Thoracic aorta (tissue), 2 donors: Measurements from ENCODE around the gene LUC7L2. TPM values are rescaled to one million over a fixed set of nuclear protein-coding genes. Genes with fewer than 3 reads are reported as not detected.
"Not testable (repeated sequence)": the region's sequence is repeated elsewhere in the genome, so short reads cannot be mapped to it uniquely, and the experiment has no call there.

Source experiments
- ATAC-seq: fragments of 150-250 bp; one replicate; pipeline ENCODE4 v1.8.0; 2017; ENCODE audit warnings: low read depth; ENCODE audit not compliant: insufficient number of reproducible peaks, low FRiP score
- DNase-seq: peaks from one replicate; pipeline ENCODE4 v3.0.0-alpha.2; 2020; ENCODE audit warnings: low spot score
- H3K27ac ChIP-seq, 2 donors: fragments of 200-600 bp; sonication (generic); 1 replicate in 1 of 2; 2 replicates in 1 of 2; pipeline ENCODE4 v1.5.1; 2016; ENCODE audit warnings: mild to moderate bottlenecking in 2 of 2, moderate library complexity in 2 of 2
- H3K27me3 ChIP-seq: fragments of 200-600 bp; sonication (generic); replicated peaks from 2 replicates; pipeline ENCODE4 v1.6.0; 2016; ENCODE audit warnings: mild to moderate bottlenecking; ENCODE audit not compliant: insufficient read depth
- H3K36me3 ChIP-seq: fragments of 200-600 bp; sonication (generic); one replicate; pipeline ENCODE4 v1.5.1; 2016
- H3K4me1 ChIP-seq, 2 donors: fragments of 200-600 bp; sonication (generic); 1 replicate in 1 of 2; 2 replicates in 1 of 2; pipeline versions ENCODE4 v1.5.1 to v1.6.0; 2016; ENCODE audit warnings: low read depth in 2 of 2, mild to moderate bottlenecking in 1 of 2; ENCODE audit not compliant: control insufficient read depth in 1 of 2
- H3K4me3 ChIP-seq: fragments of 200-600 bp; sonication (generic); 2 replicates; pipeline ENCODE4 v1.5.1; 2016; ENCODE audit warnings: mild to moderate bottlenecking
- H3K9me3 ChIP-seq: fragments of 200-600 bp; sonication (generic); 2 replicates; pipeline ENCODE4 v1.5.1; 2016
- total RNA-seq, 2 donors: library from RNA; depleted of rRNA; stranded (reverse); fragments of >200 nt; gene quantifications; one replicate each; pipeline versions ENCODE4 v1.1.0 to v1.2.3, GENCODE V29; 2016
- TF ChIP-seq, protein P1 (sequence below): fragments of 200-600 bp; sonication (generic); IDR thresholded peaks from one replicate; pipeline ENCODE4 v1.5.1; 2019; ENCODE audit warnings: antibody characterized with exemption

The LUC7L2 gene
- total RNA-seq, 2 donors from 2014 or later: 73.4 to 137 TPM

DNA sequence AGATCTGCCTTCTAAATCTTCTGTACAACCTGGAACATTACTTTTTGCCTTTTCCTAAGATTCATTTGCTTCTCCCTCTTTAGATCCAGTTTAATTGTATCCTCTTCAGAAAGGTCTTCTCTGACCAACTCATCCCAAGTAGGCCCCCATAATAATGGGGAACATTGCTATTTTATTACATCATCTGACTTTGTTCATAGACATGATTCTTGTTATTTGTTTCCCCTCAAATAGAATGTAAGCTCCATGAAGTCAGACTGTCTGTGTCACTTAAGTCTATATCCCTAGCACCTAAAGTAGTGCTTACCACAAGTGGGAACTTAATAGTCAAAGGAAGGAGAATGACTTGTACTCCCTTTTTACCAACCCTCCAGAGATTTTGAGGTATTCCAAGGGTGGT is 37.5 kb downstream of the LUC7L2 start:
- H3K4me3 ChIP-seq: no peak overlapping the region
- H3K27ac ChIP-seq: no peak overlapping the region
- H3K4me1 ChIP-seq: peaks cover 4 to 22% of the 10 kb centered on the region in 2 donors
- H3K36me3 ChIP-seq: peaks cover 7% of the 10 kb centered on the region
- H3K9me3 ChIP-seq: no peaks in the 10 kb centered on the region
- TF ChIP-seq, protein P1, sequence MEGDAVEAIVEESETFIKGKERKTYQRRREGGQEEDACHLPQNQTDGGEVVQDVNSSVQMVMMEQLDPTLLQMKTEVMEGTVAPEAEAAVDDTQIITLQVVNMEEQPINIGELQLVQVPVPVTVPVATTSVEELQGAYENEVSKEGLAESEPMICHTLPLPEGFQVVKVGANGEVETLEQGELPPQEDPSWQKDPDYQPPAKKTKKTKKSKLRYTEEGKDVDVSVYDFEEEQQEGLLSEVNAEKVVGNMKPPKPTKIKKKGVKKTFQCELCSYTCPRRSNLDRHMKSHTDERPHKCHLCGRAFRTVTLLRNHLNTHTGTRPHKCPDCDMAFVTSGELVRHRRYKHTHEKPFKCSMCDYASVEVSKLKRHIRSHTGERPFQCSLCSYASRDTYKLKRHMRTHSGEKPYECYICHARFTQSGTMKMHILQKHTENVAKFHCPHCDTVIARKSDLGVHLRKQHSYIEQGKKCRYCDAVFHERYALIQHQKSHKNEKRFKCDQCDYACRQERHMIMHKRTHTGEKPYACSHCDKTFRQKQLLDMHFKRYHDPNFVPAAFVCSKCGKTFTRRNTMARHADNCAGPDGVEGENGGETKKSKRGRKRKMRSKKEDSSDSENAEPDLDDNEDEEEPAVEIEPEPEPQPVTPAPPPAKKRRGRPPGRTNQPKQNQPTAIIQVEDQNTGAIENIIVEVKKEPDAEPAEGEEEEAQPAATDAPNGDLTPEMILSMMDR: no peak
- ATAC-seq (no peak), DNase-seq (no peak)
- no peaks in the 10 kb centered on the region for H3K27me3 ChIP-seq

DNA sequence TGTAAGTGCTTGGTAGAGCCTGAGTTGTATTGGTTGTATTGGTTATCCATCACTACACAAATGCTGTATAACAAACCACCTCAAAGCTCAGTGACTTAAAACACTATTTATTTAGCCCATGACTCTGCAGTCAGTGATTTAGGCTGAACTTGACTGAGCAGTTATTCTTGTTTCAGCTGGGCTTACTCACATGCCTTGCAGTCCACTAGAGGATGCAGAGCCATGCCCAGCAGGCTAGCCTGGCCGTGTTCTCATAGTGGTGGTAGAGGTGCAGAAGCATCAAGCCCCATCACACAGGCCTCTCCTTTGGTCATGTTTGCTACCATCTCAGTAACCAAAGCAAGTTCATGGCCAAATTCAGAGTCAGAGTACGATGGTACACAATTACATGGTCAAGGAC is 43.9 kb downstream of the LUC7L2 start:
- peaks cover 50% of the 10 kb centered on the region for H3K36me3 ChIP-seq
- no peak for DNase-seq
- H3K27ac ChIP-seq: no peak overlapping the region
- H3K4me1 ChIP-seq: no peaks in the 10 kb centered on the region
- H3K9me3 ChIP-seq: no peaks in the 10 kb centered on the region
- TF ChIP-seq, protein P1: no peak
- no peak overlapping the region for H3K4me3 ChIP-seq
- no peak for ATAC-seq
- no peaks in the 10 kb centered on the region for H3K27me3 ChIP-seq

DNA sequence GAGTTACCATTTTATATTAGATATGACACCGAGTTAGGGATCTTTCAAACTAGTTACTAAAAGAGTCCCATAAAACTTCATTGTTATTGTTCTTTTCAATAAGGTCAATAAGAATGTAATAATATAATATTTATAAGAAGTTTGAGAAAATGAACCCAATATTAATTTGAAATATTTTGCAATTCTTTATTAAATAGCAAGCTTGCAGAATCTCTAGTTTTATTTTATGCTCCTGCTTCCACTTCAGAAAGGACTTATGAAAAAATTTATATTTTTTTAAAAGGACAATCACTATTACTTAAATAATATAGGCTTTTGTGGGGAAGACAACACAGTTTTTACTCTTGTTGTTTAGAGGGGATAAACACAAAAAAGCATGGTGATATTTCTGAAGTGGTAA is 47.9 kb downstream of the LUC7L2 start:
- H3K9me3 ChIP-seq: no peaks in the 10 kb centered on the region
- ATAC-seq (no peak), DNase-seq (no peak)
- H3K36me3 ChIP-seq: peaks cover 60% of the 10 kb centered on the region
- no peak overlapping the region for H3K4me3 ChIP-seq
- TF ChIP-seq, protein P1: no peak
- no peaks in the 10 kb centered on the region for H3K27me3 ChIP-seq
- no peaks in the 10 kb centered on the region for H3K4me1 ChIP-seq
- H3K27ac ChIP-seq: no peak overlapping the region

DNA sequence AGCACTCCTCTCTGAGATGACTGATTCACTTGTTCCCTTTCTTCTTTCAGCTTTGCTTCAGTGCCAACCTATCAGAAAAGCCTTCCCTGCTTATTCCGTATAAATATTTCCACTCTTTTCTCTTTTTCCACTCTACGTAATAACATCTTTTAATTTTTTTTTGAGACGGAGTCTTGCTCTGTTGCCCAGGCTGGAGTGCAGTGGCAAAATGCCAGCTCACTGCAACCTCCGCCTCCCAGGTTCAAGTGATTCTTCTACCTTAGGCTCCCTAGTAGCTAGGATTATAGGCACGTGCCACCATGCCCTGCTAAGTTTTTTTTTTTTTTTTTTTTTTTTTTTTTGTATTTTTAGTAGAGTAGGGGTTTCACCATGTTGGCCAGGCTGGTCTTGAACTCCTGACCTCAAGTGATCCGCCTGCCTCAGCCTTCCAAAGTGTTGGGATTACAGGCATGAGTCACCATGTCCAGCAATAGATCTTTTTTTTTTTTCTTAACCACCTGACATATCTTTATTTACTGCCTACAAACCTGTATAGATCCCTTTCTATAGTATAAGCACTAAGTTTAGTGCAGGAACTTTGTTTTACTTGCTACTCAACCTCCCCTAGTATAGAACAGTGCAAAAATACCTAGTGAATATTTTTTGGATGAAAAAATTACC is 55.2 kb downstream of the LUC7L2 start:
- H3K27ac ChIP-seq, H3K9me3 ChIP-seq, DNase-seq, H3K4me3 ChIP-seq, ATAC-seq, H3K4me1 ChIP-seq, H3K27me3 ChIP-seq: not testable (repeated sequence)
- peaks cover 46% of the 10 kb centered on the region for H3K36me3 ChIP-seq

DNA sequence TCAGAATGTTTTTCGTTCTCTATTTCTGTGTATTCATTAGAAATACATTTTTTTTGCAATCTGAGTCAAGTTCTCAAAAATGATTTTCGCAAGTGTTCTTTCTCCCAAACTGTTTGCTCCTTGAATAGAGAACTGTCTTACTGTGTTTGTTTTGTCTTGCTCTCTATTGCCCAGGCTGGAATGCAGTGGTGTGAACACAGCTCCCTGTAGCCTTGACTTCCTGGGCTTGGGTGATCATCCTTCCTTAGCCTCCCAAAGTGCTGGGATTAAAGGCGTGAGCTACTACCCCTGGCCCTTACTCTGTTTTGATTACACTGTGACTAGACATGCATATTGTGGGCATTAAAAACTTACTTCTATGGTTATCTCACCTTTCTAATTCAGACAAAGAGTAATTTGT is 56.7 kb downstream of the LUC7L2 start:
- Histone ChIP-seq H3K36me3 (peaks cover 45% of the 10 kb centered on the region), H3K4me3 (no peak overlapping the region), H3K27ac (no peak overlapping the region), H3K9me3 (no peaks in the 10 kb centered on the region), H3K27me3 (no peaks in the 10 kb centered on the region), H3K4me1 (peaks cover 0 to 5% of the 10 kb centered on the region in 2 donors)
- TF ChIP-seq, protein P1: no peak
- ATAC-seq (no peak), DNase-seq (no peak)

DNA sequence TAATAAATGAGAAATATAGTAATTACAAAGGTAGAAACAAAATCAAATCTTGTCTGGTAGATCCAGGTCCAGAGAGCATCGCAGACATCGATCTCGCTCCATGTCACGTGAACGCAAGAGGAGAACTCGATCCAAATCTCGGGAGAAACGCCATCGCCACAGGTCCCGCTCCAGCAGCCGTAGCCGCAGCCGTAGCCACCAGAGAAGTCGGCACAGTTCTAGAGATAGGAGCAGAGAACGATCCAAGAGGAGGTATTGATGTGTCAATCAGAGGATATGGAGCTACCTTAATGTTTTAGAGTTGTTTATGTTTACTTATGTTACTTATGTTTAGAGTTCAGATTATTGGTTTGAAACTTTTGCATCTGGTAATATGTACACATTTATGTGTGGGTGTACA is 57.8 kb downstream of the LUC7L2 start:
- no peaks in the 10 kb centered on the region for H3K9me3 ChIP-seq
- ATAC-seq (no peak), DNase-seq (no peak)
- H3K4me3 ChIP-seq: no peak overlapping the region
- H3K27ac ChIP-seq: no peak overlapping the region
- H3K36me3 ChIP-seq: peaks cover 47% of the 10 kb centered on the region
- H3K4me1 ChIP-seq: peaks cover 0 to 5% of the 10 kb centered on the region in 2 donors
- TF ChIP-seq, protein P1: no peak
- no peaks in the 10 kb centered on the region for H3K27me3 ChIP-seq
